NOMO-1 treated with dmso at 0.1 percent for 144 hours (cell line): Measurements from ENCODE around the gene DCST2.
A peak's percentile ranks its signal among the peaks of the same experiment; 100 is the strongest.

ENCODE experiments used
- DNase-seq: peaks from one replicate; lab custom pipeline; 2025; ENCODE audit not compliant: unreplicated experiment; lab: John Stamatoyannopoulos, UW

Gene DCST2

DNA sequence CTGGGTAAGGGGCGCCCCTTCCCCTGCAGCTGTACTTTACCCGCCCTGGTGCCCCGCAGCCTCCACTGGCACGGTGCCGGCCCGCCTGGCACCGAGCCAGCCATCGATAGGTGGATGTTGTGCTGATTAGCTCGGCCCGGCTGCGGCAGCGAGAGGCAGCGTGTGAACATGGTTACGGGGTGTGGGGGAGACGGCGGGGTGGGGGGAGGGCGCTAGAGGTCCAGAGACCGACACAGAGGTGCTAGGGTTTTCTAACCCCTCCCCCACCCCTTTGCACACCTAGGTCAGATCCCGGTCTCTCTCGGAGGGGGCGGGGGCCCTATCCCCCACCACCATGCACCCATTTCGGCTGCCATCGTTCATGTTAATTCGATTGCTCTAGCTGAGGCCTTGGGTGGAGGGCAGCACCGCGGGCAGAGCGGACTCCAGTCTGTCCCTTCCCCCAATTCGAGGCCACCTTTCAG is 36.6 kb upstream of the DCST2 start:
- DNase-seq: no peak

DNA sequence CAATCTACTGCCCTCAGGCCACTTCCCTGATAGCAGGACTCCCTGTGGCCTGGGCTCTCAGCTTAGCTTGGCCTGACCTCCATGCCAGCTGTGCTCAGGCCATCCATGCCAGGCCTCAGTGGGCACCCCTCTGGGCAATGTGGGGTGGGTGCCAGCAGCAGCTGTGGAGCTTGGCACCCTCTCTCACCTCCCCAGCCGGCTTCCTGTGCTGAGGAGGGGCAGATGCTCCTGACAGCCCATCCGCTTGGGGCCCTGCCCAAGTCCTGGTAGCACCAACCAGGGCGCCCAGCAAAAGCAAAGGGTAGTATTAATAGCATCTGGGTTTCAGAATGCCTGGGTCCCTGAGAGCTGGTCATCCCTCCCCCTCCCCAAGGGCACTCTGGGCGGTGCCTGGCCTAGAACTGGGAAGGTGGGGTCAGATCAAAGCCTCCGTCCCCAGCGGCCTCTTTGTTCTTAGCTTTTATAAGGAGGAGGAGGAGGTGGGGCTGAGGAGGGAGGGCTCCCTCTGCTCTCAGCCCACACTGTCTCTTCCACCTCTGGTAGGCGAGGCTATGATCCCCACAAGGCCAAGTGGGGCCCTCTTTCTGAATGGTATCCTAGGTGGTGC is 36.1 kb upstream of the DCST2 start:
- no peak for DNase-seq

DNA sequence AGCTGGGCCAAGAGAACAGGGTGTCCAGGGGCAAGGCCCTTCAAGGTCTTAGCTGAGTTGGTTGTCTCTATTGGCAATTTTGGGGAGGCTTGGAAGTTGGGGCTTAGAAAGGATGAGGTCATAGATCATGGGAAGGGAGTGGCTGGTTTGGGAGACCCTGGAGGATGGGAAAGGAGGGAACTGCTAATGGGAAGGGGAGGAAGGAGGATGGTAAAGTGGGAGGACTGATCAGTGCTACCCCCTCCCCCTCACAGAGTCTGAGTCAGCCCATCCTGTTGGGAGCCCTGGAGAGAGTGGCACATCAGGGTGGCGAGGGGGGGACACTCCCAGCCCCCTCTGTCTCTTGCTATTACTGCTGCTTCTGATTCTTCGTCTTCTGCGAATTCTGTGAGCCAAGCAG is 35.0 kb upstream of the DCST2 start:
- no peak for DNase-seq

DNA sequence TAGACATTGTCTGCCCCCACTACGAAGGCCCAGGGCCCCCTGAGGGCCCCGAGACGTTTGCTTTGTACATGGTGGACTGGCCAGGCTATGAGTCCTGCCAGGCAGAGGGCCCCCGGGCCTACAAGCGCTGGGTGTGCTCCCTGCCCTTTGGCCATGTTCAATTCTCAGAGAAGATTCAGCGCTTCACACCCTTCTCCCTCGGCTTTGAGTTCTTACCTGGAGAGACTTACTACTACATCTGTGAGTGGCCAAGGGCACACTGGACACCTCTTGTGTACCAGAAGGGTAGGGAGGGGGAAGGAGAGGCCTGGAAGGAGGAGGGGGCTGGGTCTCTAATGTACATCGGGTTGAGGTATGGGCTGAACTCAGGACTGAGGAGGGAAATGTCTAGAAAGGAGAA is 33.2 kb upstream of the DCST2 start:
- DNase-seq: no peak

DNA sequence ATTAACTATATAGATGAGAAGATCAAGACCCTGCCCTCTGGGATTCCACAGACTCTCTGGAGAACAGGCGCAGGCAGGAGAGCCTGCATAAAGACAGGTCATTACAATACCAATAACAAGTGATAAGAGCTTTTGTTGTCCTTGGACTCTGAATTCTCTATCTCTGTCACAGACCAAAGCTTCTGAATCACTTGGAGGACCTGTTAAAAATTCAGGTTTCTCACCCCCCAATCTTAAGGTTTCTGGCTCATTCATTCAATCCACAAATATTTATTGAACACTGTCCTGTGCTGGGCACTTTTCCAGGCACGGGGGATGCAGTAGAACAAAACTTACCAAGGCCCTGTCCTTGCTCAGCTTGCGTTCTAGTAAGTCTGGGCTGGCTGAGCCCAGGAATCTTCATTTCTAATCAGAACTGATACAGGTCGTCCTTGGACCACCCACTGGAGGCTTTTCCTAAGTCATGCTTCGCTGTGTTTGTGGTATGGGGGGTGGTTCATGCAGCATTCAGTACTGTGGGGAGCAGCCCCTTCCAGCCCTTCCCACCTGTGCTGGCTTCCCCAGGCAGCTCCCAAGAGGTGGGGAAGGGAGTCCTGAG is 31.4 kb upstream of the DCST2 start:
- DNase-seq: no peak

DNA sequence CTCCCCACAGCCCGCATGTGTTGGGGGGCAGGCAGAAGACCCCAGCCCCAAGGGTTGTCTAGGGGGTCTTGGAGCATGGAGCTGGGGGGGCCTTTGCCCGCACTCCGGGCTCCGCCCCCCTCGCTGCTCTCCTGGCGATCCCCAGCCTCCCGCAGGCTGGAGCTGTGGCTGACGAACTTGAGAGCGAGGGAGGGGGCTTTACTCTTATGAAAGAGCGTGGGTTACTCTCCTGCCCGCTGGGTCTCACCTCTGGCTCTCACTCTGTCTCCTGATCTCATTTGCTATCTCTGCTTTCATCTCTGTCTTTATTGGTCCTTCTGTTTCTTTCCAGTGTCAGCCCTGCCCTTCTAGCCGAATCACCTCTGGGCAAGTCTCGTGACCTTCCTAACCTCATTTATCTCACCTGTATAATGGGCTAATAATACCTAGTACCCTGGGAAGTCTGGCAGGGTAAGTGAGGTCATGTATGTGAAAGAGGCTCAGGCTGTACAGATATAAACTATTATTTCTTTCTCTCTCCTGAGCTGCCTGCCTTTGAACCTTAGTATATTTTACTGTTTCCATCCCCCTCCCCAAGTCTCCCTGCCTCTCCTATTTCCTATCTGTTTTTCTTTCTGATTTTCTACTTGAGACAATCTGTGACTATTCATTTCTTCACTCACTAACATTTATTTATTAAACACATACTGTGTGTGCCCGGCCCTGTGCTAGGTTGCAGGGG is 30.7 kb upstream of the DCST2 start:
- no peak for DNase-seq

DNA sequence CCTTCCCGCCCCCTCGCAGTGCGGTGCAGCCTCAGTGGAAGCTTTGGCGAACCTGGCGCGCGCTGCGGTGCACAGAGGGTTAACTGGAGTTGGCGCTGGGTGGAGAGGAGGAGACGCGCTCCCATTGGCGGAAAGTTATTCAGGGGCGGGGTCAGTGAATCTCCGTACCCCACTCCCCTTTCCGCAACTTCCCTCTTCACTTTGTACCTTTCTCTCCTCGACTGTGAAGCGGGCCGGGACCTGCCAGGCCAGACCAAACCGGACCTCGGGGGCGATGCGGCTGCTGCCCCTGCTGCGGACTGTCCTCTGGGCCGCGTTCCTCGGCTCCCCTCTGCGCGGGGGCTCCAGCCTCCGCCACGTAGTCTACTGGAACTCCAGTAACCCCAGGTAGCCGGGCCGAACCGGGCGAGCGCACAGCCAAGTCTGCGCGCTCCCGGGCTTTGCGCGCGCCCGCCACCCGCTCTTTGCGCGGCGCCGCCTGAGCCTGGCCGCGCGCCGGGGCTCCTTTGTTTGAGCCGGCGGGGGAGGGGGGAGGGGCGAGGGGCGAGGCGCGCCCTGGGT is 30.0 kb upstream of the DCST2 start, which contains the start of gene EFNA4:
TSS of gene EFNA4 (plus strand) at position 191 of the 561 bp plus-strand sequence. CDS start at position 275, 84 bp downstream.
- peak; percentile 98 for DNase-seq

DNA sequence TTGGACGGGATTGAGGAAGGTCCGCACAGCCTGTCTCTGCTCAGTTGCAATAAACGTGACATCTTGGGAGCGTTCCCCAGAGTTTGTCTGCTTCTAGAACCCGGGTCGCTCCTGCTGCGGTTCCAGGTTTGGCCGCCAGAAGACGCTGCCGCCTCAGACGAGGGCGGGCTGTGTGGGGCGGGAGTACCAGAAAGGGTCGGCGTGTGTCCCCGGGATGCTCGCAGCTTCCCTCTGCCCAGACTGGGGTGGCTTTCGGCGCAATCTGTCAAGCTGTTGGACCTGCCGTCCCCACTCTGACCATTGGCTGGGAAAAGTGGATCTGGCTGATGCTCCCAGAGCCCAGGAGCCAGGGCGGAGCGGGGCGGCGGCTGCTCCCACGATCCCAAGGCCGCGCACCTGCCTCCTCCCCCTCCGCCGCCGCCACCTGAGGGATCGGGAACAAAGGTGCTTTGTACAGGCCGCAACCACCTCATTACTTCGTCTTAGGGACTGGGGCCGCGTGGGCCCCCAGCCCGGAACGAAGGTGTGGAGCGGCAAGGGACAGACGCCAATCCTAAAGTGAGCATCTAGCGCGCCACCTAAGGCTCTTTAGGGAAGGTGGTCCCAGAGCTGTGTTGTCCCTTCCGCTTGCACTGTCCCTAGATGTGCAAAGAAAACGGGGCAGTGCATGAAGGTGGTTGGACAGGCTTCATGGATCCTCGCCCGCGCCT is 29.3 kb upstream of the DCST2 start:
- DNase-seq: peak; percentile 29

DNA sequence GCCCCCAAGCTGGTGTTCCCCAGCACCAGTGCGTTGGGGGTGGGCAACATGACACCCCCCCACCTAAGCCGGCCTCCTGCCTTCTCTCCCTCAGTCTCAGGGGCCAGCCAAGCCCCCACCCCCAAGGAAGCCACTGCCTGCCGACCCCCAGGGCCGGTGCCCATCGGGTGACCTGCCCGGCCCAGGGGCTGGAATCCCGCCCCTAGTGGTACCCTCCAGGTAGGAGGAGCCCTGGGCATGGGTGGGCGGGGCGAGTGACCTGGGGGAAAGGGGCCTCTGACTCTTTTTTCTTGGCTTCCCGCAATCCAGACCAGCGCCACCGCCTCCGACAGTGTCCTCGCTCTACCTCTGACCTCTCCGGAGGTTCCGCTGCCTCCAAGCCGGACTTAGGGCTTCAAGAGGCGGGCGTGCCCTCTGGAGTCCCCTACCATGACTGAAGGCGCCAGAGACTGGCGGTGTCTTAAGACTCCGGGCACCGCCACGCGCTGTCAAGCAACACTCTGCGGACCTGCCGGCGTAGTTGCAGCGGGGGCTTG is 28.6 kb upstream of the DCST2 start:
- no peak for DNase-seq

DNA sequence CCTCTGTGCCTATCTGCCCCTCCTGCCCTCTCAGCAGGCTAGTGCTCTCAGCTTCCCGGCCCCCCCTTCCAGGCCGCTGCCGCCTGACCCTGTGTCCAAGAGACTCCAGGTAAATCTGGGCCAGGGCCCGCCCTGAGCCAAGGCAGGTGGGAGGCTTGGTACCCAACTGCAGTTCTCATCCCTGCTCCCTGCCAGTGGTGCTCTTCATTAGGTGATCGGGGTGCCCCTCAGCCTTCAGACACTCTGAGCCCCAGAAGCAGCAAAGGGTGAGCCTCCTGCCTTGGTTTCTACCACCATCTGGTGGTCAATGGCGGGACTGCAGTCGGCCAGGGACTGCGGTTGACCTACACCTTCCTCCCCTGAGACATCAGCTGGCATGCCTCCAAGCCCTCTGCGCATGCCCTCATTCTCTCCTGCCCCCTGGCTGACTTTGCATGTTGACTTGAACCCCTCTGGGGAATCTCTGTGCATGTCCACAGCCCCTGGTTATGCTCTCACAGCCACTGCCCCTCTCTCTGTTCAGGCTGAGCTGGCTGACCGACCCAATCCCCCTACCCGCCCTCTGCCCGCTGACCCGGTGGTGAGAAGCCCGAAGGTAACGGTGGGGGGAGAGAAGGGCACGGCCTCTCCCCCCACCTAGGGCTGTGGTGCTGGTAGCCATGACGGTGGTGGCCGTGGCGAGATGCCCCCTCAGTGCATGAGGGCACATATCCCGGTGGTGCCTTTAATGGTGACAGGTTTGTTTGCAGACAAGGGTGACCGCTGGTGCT is 28.0 kb upstream of the DCST2 start:
- peak; percentile 39 for DNase-seq

DNA sequence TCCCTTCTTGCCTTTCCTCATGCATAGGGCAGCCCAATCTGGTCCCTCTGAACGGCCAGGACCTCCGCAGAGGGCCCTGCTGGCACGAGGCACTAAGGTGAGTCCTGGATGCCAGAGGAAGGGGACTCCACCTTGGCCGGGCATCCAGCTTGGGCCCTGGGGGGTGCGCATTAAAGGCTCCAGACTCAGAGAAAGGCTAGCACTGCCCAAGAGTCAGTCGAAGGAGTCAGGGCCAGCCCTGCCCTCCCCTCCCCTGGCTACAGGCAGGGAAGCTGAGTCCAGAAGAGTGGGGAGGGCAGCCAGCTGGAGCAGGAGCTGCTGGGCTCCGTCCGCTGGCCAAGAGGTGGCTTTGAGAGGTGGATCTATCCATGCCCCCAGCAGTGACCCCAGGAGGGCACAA is 27.2 kb upstream of the DCST2 start:
- DNase-seq: no peak

DNA sequence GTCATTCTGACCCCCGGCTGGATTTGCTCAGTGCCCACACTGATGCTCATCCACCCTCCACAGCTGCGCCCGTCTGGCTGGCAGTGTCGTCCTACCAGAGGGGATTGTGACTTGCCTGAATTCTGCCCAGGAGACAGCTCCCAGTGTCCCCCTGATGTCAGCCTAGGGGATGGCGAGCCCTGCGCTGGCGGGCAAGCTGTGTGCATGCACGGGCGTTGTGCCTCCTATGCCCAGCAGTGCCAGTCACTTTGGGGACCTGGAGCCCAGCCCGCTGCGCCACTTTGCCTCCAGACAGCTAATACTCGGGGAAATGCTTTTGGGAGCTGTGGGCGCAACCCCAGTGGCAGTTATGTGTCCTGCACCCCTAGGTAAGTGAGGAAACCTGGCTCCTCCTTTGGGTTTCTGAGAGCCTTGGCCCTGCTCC is 24.2 kb upstream of the DCST2 start:
- no peak for DNase-seq

DNA sequence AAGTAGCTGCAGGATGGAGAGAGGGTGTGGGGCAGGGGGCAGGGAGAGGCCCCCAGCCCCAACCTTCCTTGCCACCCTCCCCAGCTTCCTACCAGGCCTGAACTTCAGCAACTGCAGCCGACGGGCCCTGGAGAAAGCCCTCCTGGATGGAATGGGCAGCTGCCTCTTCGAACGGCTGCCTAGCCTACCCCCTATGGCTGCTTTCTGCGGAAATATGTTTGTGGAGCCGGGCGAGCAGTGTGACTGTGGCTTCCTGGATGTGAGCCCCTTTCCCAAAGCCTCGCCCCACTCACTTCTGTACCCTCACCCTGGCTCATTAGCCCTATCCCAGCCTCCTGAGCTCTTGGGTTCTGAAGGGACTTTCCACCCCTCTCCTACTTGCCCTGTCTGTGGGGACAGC is 23.5 kb upstream of the DCST2 start:
- no peak for DNase-seq

DNA sequence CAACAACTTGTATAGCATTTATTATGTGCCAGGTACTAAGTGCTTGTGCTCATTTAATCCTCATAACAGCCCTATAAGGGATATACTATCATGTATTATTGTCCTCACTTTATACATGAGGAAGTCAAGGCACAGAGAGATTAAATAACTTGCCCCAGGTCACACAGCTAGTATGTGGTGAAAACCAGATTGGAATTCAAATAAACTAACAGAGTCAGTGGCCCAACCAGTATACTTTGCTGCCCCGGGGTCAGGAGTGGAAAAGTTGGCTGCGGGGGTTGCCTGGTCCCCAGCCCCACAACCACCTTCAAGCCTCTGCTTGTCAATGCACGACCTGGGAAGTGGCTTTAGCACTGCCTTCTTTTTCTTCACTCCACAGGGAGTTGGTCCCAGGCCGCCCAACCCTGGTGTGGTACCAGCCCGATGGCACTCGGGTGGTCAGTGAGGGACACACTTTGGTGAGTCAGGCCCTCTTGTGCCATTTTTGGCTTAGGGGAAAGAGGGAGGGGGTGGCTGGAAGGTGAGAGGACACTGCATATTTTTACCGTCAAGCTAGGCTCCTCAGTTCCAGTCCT is 20.0 kb upstream of the DCST2 start:
- DNase-seq: no peak

DNA sequence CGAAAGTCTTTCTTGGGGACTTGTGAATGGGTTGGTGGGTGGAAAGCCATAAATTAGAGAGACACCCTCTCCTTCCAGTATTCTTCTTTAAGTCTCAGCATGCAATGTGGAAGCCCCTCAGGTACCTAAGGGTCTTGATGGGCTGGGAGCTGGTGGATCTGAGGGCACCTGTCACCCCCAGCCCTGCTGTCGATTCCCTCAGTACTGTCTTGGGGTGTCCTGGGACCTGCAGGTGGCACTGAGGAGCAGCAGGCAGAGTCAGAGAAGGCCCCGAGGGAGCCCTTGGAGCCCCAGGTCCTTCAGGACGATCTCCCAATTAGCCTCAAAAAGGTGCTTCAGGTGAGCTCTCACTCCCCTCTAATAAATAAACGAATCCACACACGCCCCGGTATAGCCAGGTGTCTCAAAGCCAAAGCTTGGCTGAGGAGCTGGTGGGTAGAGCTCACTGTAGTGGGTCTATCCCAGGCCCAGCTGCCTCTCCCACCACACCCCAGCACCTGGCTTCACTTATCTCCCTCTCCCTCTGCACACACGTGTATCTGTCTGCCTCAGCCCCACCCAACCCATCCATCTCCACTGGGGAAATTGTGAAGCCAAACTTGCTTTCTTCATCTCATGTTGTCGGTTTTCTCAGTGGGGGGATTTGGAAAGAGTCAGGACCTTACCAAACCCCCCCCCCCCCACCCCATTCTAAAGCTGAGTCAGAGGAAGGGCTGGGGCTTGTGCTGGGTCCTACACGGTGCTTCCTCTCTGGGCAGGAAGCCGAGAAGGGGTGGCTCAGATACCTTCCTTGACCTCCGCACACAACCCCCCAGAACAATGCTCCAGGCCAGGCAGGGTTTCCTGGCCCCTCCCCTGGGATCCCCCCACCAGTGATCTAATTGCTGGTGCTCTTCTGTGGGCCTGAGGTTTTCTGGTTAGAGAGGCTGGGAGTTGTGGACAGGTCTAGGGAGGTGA is 19.1 kb upstream of the DCST2 start:
- DNase-seq: no peak

DNA sequence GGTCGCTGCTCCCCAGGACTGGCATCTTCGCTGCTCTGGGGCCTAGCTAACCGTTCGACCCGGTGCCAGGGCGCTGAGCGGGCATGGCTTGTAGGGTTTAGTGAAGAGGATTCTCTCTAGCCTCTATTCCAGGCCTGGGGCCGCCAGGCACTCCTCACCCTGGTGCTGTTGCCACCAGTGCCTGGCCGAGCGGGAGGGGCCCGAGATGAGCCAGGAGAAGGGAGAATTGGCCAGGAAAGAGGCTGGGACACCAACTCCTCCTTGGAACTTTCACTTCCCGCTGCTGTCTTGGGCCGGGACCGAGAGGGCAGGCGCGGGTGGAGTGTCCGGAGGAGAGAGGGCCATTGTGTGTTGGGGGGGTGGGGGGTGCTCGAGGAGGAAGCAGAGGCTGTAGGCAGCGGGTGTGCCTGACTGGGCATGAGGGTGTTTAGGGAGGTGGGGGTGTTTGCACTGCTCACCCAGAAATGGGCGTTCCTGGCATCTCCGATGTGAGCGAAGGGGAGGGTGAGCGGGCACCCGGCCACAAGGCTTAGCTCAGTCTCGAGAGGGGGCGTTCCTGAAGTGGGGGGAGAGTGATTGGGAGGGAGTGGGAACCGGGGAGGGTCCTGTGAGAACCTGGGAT is 18.3 kb upstream of the DCST2 start:
- DNase-seq: no peak

DNA sequence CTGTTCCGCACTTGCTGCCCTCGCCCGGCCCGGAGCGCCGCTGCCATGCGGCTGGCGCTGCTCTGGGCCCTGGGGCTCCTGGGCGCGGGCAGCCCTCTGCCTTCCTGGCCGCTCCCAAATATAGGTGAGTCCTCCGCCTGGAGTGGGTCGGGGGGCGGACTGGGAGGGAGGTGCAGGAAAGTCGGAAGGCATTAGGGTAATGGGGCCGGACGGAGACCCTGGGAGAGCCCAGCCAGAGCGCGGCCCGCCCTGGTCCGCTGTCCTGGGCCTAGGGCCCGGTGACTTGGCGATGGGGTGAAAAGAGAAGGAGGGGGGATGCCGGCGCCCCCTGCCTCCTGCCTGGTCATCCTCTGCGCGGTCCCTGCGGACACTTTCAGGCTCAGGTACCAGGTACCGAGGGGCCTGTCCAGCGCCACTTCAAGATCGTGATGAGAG is 17.8 kb upstream of the DCST2 start:
- DNase-seq: no peak

DNA sequence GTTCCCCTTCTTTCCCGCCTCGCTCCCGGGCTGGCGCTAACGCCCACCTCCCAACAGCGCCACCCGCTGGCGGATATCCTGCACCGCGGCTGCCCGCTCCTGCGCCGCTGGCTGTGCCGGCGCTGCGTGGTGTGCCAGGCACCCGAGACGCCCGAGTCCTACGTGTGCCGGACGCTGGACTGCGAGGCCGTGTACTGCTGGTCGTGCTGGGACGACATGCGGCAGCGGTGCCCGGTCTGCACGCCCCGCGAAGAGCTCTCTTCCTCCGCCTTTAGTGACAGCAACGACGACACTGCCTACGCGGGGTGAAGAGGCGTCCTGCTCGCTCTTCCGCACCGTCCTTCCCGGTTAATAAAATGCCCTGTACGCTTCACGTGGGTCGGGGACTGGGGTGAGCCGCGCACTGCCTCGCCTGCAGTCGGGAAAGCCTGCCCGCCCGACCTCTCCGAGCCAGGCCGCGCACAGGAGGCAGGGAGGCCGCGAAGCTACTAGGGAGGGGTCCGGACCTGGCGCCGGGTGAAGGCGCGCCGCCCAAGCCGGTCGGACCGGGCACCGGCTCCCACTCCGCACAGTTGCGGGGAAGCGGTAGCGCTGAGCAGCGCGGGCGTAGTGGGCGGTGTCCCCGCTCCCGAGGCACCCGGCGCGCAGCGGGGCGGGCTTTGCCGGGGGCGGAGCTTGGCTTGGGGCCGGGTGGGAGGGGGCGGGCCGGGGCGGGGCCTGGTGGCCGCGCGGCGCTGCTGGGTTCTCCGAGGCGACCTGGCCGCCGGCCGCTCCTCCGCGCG is 17.2 kb upstream of the DCST2 start, which contains the start of gene ADAM15:
TSS of gene ADAM15 (plus strand) at position 757 of the 782 bp plus-strand sequence. CDS start 71 bp downstream, outside the sequence.
- DNase-seq: peak; percentile 72
